HUES64 (cell line): ENCODE measurements around the gene MGME1.

Experiments
- H3K27ac ChIP-seq: 2 replicates; pipeline ENCODE4 v1.7.0; 2013; ENCODE audit warnings: low read depth, low read length, inconsistent platforms
- H3K27me3 ChIP-seq: 2 replicates; pipeline ENCODE4 v1.6.1; 2013; ENCODE audit warnings: mild to moderate bottlenecking, low read length; ENCODE audit not compliant: insufficient read depth
- H3K36me3 ChIP-seq: 2 replicates; pipeline ENCODE4 v1.6.1; 2013; ENCODE audit warnings: mild to moderate bottlenecking, low read length; ENCODE audit not compliant: insufficient read depth
- H3K4me1 ChIP-seq: 2 replicates; pipeline ENCODE4 v1.6.1; 2013; ENCODE audit warnings: mild to moderate bottlenecking, low read length, moderate library complexity; ENCODE audit not compliant: insufficient read depth
- H3K4me3 ChIP-seq: 2 replicates; pipeline ENCODE4 v1.5.1; 2013; ENCODE audit warnings: mild to moderate bottlenecking, low read length, moderate library complexity
- H3K9ac ChIP-seq: 2 replicates; pipeline ENCODE4 v1.6.1; 2013; ENCODE audit warnings: mild to moderate bottlenecking, low read depth, low read length
- H3K9me3 ChIP-seq: 2 replicates; pipeline ENCODE4 v1.6.1; 2013; ENCODE audit warnings: low read depth, low read length; ENCODE audit not compliant: insufficient read depth
- WGBS: fragments of 150-250, 120-280 bp; methylation state at CpG from one replicate; pipeline ENCODE4 v1.1.7; 2013; ENCODE audit warnings: missing lambda C conversion rate; 5-methylcytosine and 5-hydroxymethylcytosine counted together

MGME1 gene

GRCh38 chr20:17933711-17934110 lies 35.1 kb upstream of the MGME1 start:
- no peak overlapping the region for H3K4me3 ChIP-seq
- WGBS = 41% methylated on average over 5 of the region's 5 CpGs
- H3K9ac ChIP-seq = no peak overlapping the region
- H3K4me1 ChIP-seq = peaks cover 36% of the 10 kb centered on the region
- H3K36me3 ChIP-seq = no peaks in the 10 kb centered on the region
- peaks cover 9% of the 10 kb centered on the region; the same call in 1 of the 2 replicates for H3K27me3 ChIP-seq
- H3K9me3 ChIP-seq = no peaks in the 10 kb centered on the region
- no peak overlapping the region; the same call in 1 of the 2 replicates for H3K27ac ChIP-seq

GRCh38 chr20:17934141-17934862 lies 34.5 kb upstream of the MGME1 start:
- 36% methylated on average over 16 of the region's 16 CpGs for WGBS
- no peaks in the 10 kb centered on the region for H3K9me3 ChIP-seq
- H3K4me3 ChIP-seq = 0 out of 2 replicates have a peak overlapping the region, but pooled peaks have one; percentile 8

DNA sequence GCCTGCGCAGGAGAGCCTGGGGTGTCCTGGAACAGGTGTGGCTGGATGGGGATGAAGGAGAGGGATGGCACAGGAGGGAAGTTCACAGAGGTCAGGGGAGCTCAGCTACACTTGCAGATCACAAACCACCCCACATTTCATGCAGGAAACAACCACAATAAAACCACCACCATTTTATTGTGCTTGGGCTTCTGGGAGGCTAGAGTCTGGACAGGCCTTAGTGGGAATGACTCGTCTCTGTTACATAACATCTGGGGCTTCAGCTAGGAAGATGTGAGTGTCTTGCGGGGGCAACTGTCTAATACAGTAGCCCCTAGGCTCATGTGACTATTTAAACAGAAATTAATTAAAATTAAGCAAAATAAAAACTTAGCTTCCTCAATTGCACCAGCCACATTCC lies 33.6 kb upstream of the MGME1 start:
- Histone ChIP-seq H3K4me3 (no peak overlapping the region), H3K27me3 (peaks cover 9% of the 10 kb centered on the region; the same call in 1 of the 2 replicates), H3K27ac (no peak overlapping the region), H3K36me3 (peaks cover under 1% of the 10 kb centered on the region; the same call in 1 of the 2 replicates), H3K9ac (no peak overlapping the region), H3K4me1 (peaks cover 49% of the 10 kb centered on the region), H3K9me3 (no peaks in the 10 kb centered on the region)
- WGBS = 93% methylated on average over 3 of the region's 3 CpGs

More at GRCh38 chr20:17934141-17934862, 34.5 kb upstream of the MGME1 start:
- H3K4me1 ChIP-seq = peaks cover 41% of the 10 kb centered on the region
- peaks cover 9% of the 10 kb centered on the region; the same call in 1 of the 2 replicates for H3K27me3 ChIP-seq
- H3K27ac ChIP-seq = peak overlapping the region; percentile 34; the same call in 1 of the 2 replicates
- no peaks in the 10 kb centered on the region for H3K36me3 ChIP-seq
- no peak overlapping the region for H3K9ac ChIP-seq

GRCh38 chr20:17935761-17936160 lies 33.1 kb upstream of the MGME1 start:
- H3K4me1 ChIP-seq = peaks cover 50% of the 10 kb centered on the region
- peaks cover 6% of the 10 kb centered on the region for H3K36me3 ChIP-seq
- no peak overlapping the region for H3K4me3 ChIP-seq
- H3K9me3 ChIP-seq = no peaks in the 10 kb centered on the region
- H3K27me3 ChIP-seq = peaks cover 9% of the 10 kb centered on the region; the same call in 1 of the 2 replicates
- 94% methylated on average over 8 of the region's 9 CpGs for WGBS
- no peak overlapping the region for H3K9ac ChIP-seq
- H3K27ac ChIP-seq = no peak overlapping the region

DNA sequence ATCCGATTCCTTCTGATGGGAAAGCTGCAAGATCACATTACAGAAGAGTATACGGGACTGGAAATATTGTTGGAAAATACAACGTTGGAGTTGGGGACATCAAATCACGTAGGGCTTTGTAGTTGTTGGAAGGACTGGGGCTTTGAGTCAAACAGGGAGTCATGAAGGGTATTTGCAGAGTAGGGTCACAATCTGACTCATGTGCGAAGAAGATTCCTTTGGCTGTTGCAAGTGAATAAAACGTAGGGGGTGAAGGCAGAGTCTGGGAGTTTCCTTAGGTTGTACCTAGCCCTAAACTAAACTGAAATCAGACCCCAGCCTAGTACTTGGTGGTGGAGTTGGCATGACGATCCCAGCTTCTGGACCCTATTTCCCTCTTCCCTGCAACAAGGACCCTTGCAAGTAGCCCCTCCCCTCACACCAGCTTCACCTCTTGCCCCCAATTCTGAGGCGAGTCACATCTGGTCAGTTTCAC lies 32.5 kb upstream of the MGME1 start:
- H3K27me3 ChIP-seq = peaks cover 9% of the 10 kb centered on the region; the same call in 1 of the 2 replicates
- no peaks in the 10 kb centered on the region for H3K9me3 ChIP-seq
- peaks cover 12% of the 10 kb centered on the region for H3K36me3 ChIP-seq
- H3K4me1 ChIP-seq = peaks cover 50% of the 10 kb centered on the region
- H3K27ac ChIP-seq = no peak overlapping the region
- no peak overlapping the region for H3K4me3 ChIP-seq
- no peak overlapping the region for H3K9ac ChIP-seq
- 67% methylated on average over 8 of the region's 8 CpGs for WGBS

DNA sequence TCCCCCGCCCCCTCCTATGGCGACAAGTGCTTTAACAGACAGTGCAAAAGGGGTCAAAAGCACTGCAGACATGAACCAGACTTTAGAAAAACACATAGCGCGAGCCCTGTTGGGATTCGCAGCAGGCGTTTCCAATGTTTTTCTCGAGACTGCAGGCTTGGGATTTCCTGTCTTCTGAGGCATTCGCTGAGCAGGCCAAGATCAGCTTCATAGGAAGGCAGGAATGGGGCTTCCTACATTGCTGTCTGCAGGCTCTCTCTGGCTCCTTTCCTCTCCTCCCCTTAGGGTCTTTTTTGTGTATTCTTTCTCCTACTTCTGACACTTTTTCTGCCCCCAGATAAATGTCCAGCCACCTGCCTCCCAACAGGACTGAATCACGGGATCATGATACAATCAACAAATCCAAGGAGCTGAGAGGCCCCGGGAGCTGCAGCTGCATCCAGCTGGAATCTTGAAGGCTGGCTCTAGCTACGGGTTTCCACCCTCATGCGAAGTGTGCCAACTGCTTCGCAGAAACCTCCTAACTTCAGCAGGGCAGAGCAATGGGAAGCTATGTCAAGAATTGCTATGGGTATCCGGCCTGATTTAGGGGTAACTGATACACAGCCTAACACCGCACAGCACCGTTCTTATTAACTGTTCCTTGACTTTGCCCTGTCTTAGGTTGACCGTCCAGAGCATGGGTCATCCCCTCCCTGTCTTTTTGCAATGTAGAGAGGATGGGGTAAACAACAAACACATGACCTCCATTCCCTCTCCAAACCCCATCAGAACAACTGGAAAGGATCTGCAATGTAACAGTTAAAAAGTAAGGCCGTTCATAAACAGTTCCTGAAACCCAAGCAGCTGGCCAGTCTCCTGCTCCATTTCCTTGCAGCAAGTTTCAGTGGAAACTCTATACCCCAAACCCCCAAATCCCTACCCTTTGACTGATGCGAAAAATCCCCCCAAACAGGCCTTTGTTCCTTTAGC lies 31.8 kb upstream of the MGME1 start:
- H3K9ac ChIP-seq = no peak overlapping the region
- peaks cover 9% of the 10 kb centered on the region; the same call in 1 of the 2 replicates for H3K27me3 ChIP-seq
- WGBS = 57% methylated on average over 18 of the region's 19 CpGs
- peaks cover 19% of the 10 kb centered on the region for H3K36me3 ChIP-seq
- no peak overlapping the region for H3K4me3 ChIP-seq
- H3K9me3 ChIP-seq = no peaks in the 10 kb centered on the region
- H3K4me1 ChIP-seq = peaks cover 50% of the 10 kb centered on the region
- no peak overlapping the region for H3K27ac ChIP-seq

GRCh38 chr20:17938871-17939619 lies 29.8 kb upstream of the MGME1 start:
- peak overlapping the region; percentile 35; the same call in 1 of the 2 replicates for H3K9ac ChIP-seq
- H3K27me3 ChIP-seq = no peaks in the 10 kb centered on the region
- no peak overlapping the region for H3K4me3 ChIP-seq
- 35% methylated on average over 13 of the region's 13 CpGs for WGBS
- H3K9me3 ChIP-seq = no peaks in the 10 kb centered on the region
- peaks cover 39% of the 10 kb centered on the region for H3K36me3 ChIP-seq
- H3K4me1 ChIP-seq = peaks cover 42% of the 10 kb centered on the region
- H3K27ac ChIP-seq = peak overlapping the region; percentile 73

GRCh38 chr20:17939622-17940223 lies 29.1 kb upstream of the MGME1 start:
- Histone ChIP-seq H3K36me3 (peaks cover 45% of the 10 kb centered on the region), H3K4me1 (peaks cover 35% of the 10 kb centered on the region), H3K9me3 (no peaks in the 10 kb centered on the region), H3K4me3 (no peak overlapping the region), H3K9ac (0 out of 2 replicates have a peak overlapping the region, but pooled peaks have one; percentile 1), H3K27me3 (no peaks in the 10 kb centered on the region), H3K27ac (peak overlapping the region; percentile 73)
- 80% methylated on average over 7 of the region's 7 CpGs for WGBS

DNA sequence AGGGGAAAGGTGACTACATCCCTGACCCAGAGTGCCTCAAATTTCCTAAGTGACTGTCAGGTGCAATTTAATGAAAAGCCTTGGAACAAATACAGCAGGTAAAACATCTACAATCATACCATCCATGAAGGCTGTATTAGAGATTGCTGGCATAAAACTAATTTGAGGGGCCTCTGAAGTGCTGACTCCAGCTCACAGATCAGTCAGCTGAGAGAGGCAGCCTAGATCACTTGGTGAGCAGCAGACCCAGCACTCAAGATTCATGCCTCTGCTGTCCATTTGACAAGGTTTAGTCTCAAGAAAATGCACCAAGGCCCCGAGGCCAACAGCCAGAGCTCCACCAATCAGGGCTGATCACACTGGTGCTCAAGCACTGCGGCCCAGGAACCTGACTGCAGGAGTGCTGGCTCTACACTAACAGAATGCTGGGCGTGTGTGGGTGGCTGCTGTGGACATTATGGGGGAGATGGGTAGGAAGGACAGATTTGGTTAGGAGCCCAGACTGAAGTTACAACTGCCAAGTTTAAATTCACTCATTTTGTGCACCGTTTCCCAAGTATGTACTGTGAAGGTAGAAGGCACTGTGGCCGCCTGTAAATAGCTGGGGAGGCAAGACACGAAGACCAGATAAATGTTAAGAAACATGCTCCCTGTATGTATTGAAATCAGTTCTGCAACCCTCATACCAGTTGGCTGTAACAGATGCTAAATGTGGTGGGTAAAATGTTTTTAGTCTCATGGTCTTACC lies 28.4 kb upstream of the MGME1 start:
- H3K9ac ChIP-seq = no peak overlapping the region
- H3K27ac ChIP-seq = peak overlapping the region; percentile 51; the same call in 1 of the 2 replicates
- peaks cover 33% of the 10 kb centered on the region for H3K4me1 ChIP-seq
- WGBS = 63% methylated on average over 6 of the region's 6 CpGs
- H3K27me3 ChIP-seq = no peaks in the 10 kb centered on the region
- no peak overlapping the region for H3K4me3 ChIP-seq
- H3K9me3 ChIP-seq = no peaks in the 10 kb centered on the region
- peaks cover 51% of the 10 kb centered on the region for H3K36me3 ChIP-seq
